K562 (cell line): ENCODE data around the gene ARHGEF26. TPM values are rescaled to one million over a fixed set of nuclear protein-coding genes. Genes with fewer than 3 reads are reported as not detected.

ENCODE experiments used
- KLF6 ChIP-seq: fragments of 250-450 bp; sonication (Bioruptor Pico); IDR thresholded peaks from 2 replicates; pipeline ENCODE4 v1.4.0; 2020; ENCODE audit warnings: mild to moderate bottlenecking, moderate library complexity, borderline replicate concordance
- SMARCA5 ChIP-seq: fragments of 450-650 bp; IDR thresholded peaks from 2 replicates; pipeline ENCODE4 v1.6.1; 2016
- ZBED1 ChIP-seq: IDR thresholded peaks from 2 replicates; pipeline ENCODE4 v1.6.1; 2014
- ZC3H4 ChIP-seq: sonication (generic); formaldehyde crosslinking; IDR thresholded peaks from 2 replicates; pipeline ENCODE4 v1.9.0; 2021; ENCODE audit warnings: missing genetic modification reagents, borderline replicate concordance
- polyA plus RNA-seq, 8 experiments: library from polyadenylated mRNA; depleted of rRNA in 4 of 8; stranded (reverse) in 5 of 8; unstranded in 3 of 8; fragments of >200 nt; fragmentation: Nextera tagmentation in 2 of 8; fragmentation: Illumina TruSeq in 1 of 8; extraction: Ambion mirVana in 2 of 8; extraction: Trizol in 1 of 8; gene quantifications; 2 replicates each; pipeline versions ENCODE4 v1.2.1 to v1.2.3, GENCODE V29; 2011 to 2014; ENCODE audit warnings: inconsistent platforms in 1 of 8, missing spikeins in 1 of 8
- total RNA-seq, 7 experiments: library from RNA; depleted of rRNA in 6 of 7; stranded (reverse); fragments of >200 nt in 6 of 7; fragmentation: Illumina TruSeq in 2 of 7; extraction: Trizol in 2 of 7; gene quantifications; 2 replicates each; pipeline versions ENCODE4 v1.2.1 to v1.2.3, GENCODE V29; 2011 to 2021; ENCODE audit warnings: low replicate concordance in 1 of 7
- TF ChIP-seq, protein P1 (sequence below): fragments of 450-650 bp; IDR thresholded peaks from 2 replicates; pipeline ENCODE4 v1.6.1; 2016; ENCODE audit warnings: mild to moderate bottlenecking
- TF ChIP-seq, protein P2 (sequence below): fragments of 250-450 bp; sonication (Bioruptor Pico); IDR thresholded peaks from 2 replicates; pipeline ENCODE4 v1.8.0; 2022; ENCODE audit warnings: inconsistent platforms
- TF ChIP-seq, protein P3 (sequence below): IDR thresholded peaks from 2 replicates; pipeline ENCODE4 v1.6.1; 2011; ENCODE audit warnings: borderline replicate concordance, low read depth, mild to moderate bottlenecking, moderate library complexity, low read length; ENCODE audit not compliant: insufficient read depth, poor library complexity, severe bottlenecking
- TF ChIP-seq, protein P4 (sequence below): fragments of 200-600 bp; sonication (generic); IDR thresholded peaks from one replicate; pipeline ENCODE4 v1.6.1; 2012; ENCODE audit warnings: mild to moderate bottlenecking, low read depth, low read length, inconsistent platforms

The ARHGEF26 gene
- total and polyA plus RNA-seq, 9 of the 15 experiments (the other 6 are each of a cell fraction or from before 2014, with no cell fraction given) = 0.01 to 0.11 (median 0.04) TPM; not detected in 2

DNA sequence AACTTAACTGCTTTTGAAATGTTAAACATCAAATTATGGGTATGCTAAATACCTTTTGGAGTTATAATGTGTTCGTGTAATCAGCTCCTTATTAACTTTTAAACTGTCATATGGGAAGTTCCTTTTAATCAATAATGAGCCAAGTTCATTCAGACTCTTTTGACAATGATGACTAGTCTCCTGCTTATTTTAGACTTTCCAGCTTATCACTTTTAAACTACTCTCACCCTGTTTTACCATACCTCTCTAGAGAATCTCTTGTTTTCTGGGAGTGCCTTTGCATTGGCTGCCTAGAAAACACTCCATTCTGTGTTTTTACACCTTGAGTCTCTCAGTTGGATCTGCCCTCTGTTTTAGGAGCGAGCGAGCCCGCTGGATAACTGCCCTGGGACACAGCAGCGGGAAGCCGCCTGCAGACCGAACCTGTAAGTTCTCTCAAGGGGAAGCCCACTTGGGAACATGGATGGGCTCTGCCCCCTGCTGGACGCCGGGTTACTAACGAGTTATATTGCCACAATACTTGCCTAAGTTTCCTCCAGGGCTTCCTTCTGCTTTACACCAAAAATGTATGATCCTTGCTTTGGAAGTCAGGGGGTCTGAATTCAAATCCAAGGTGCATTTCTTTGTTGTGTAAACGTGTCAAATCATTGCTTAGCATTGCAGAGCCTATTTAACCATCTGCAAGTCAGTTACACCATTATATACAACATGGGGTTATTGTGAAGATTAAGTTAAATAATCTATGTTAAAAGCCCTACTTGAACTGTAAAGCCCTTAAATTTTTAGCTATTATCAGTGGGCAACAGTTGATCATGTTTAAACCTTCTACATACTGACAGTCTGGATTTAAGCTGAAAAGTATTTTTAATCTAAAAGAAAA lies 131.8 kb downstream of the ARHGEF26 start (continued):
- TF ChIP-seq, protein P1, sequence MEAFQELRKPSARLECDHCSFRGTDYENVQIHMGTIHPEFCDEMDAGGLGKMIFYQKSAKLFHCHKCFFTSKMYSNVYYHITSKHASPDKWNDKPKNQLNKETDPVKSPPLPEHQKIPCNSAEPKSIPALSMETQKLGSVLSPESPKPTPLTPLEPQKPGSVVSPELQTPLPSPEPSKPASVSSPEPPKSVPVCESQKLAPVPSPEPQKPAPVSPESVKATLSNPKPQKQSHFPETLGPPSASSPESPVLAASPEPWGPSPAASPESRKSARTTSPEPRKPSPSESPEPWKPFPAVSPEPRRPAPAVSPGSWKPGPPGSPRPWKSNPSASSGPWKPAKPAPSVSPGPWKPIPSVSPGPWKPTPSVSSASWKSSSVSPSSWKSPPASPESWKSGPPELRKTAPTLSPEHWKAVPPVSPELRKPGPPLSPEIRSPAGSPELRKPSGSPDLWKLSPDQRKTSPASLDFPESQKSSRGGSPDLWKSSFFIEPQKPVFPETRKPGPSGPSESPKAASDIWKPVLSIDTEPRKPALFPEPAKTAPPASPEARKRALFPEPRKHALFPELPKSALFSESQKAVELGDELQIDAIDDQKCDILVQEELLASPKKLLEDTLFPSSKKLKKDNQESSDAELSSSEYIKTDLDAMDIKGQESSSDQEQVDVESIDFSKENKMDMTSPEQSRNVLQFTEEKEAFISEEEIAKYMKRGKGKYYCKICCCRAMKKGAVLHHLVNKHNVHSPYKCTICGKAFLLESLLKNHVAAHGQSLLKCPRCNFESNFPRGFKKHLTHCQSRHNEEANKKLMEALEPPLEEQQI = no peak
- TF ChIP-seq KLF6 (no peak), ZBED1 (no peak), ZC3H4 (CRISPR knock-in tag) (no peak), SMARCA5 (no peak)
- TF ChIP-seq, protein P2, sequence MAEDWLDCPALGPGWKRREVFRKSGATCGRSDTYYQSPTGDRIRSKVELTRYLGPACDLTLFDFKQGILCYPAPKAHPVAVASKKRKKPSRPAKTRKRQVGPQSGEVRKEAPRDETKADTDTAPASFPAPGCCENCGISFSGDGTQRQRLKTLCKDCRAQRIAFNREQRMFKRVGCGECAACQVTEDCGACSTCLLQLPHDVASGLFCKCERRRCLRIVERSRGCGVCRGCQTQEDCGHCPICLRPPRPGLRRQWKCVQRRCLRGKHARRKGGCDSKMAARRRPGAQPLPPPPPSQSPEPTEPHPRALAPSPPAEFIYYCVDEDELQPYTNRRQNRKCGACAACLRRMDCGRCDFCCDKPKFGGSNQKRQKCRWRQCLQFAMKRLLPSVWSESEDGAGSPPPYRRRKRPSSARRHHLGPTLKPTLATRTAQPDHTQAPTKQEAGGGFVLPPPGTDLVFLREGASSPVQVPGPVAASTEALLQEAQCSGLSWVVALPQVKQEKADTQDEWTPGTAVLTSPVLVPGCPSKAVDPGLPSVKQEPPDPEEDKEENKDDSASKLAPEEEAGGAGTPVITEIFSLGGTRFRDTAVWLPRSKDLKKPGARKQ (CRISPR knock-in tag) = no peak
- TF ChIP-seq, protein P3, sequence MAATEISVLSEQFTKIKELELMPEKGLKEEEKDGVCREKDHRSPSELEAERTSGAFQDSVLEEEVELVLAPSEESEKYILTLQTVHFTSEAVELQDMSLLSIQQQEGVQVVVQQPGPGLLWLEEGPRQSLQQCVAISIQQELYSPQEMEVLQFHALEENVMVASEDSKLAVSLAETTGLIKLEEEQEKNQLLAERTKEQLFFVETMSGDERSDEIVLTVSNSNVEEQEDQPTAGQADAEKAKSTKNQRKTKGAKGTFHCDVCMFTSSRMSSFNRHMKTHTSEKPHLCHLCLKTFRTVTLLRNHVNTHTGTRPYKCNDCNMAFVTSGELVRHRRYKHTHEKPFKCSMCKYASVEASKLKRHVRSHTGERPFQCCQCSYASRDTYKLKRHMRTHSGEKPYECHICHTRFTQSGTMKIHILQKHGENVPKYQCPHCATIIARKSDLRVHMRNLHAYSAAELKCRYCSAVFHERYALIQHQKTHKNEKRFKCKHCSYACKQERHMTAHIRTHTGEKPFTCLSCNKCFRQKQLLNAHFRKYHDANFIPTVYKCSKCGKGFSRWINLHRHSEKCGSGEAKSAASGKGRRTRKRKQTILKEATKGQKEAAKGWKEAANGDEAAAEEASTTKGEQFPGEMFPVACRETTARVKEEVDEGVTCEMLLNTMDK = peak; percentile 20
- TF ChIP-seq, protein P4, sequence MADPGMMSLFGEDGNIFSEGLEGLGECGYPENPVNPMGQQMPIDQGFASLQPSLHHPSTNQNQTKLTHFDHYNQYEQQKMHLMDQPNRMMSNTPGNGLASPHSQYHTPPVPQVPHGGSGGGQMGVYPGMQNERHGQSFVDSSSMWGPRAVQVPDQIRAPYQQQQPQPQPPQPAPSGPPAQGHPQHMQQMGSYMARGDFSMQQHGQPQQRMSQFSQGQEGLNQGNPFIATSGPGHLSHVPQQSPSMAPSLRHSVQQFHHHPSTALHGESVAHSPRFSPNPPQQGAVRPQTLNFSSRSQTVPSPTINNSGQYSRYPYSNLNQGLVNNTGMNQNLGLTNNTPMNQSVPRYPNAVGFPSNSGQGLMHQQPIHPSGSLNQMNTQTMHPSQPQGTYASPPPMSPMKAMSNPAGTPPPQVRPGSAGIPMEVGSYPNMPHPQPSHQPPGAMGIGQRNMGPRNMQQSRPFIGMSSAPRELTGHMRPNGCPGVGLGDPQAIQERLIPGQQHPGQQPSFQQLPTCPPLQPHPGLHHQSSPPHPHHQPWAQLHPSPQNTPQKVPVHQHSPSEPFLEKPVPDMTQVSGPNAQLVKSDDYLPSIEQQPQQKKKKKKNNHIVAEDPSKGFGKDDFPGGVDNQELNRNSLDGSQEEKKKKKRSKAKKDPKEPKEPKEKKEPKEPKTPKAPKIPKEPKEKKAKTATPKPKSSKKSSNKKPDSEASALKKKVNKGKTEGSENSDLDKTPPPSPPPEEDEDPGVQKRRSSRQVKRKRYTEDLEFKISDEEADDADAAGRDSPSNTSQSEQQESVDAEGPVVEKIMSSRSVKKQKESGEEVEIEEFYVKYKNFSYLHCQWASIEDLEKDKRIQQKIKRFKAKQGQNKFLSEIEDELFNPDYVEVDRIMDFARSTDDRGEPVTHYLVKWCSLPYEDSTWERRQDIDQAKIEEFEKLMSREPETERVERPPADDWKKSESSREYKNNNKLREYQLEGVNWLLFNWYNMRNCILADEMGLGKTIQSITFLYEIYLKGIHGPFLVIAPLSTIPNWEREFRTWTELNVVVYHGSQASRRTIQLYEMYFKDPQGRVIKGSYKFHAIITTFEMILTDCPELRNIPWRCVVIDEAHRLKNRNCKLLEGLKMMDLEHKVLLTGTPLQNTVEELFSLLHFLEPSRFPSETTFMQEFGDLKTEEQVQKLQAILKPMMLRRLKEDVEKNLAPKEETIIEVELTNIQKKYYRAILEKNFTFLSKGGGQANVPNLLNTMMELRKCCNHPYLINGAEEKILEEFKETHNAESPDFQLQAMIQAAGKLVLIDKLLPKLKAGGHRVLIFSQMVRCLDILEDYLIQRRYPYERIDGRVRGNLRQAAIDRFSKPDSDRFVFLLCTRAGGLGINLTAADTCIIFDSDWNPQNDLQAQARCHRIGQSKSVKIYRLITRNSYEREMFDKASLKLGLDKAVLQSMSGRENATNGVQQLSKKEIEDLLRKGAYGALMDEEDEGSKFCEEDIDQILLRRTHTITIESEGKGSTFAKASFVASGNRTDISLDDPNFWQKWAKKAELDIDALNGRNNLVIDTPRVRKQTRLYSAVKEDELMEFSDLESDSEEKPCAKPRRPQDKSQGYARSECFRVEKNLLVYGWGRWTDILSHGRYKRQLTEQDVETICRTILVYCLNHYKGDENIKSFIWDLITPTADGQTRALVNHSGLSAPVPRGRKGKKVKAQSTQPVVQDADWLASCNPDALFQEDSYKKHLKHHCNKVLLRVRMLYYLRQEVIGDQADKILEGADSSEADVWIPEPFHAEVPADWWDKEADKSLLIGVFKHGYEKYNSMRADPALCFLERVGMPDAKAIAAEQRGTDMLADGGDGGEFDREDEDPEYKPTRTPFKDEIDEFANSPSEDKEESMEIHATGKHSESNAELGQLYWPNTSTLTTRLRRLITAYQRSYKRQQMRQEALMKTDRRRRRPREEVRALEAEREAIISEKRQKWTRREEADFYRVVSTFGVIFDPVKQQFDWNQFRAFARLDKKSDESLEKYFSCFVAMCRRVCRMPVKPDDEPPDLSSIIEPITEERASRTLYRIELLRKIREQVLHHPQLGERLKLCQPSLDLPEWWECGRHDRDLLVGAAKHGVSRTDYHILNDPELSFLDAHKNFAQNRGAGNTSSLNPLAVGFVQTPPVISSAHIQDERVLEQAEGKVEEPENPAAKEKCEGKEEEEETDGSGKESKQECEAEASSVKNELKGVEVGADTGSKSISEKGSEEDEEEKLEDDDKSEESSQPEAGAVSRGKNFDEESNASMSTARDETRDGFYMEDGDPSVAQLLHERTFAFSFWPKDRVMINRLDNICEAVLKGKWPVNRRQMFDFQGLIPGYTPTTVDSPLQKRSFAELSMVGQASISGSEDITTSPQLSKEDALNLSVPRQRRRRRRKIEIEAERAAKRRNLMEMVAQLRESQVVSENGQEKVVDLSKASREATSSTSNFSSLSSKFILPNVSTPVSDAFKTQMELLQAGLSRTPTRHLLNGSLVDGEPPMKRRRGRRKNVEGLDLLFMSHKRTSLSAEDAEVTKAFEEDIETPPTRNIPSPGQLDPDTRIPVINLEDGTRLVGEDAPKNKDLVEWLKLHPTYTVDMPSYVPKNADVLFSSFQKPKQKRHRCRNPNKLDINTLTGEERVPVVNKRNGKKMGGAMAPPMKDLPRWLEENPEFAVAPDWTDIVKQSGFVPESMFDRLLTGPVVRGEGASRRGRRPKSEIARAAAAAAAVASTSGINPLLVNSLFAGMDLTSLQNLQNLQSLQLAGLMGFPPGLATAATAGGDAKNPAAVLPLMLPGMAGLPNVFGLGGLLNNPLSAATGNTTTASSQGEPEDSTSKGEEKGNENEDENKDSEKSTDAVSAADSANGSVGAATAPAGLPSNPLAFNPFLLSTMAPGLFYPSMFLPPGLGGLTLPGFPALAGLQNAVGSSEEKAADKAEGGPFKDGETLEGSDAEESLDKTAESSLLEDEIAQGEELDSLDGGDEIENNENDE = no peak
